Endothelial cell of umbilical vein (primary cell): Measurements from ENCODE around the gene METRN. TPM values are rescaled to one million over a fixed set of nuclear protein-coding genes. Genes with fewer than 3 reads are reported as not detected.

Experiments
- BruUV-seq: library from RNA; stranded (reverse); fragments of 400-500 nt; replicated peaks from 2 replicates; lab custom pipeline; 2021; lab: Mats Ljungman, UMichigan
- CTCF ChIA-PET: fragments of 300-600, 350-600 bp; sonication (Branson Sonifier 250); formaldehyde crosslinking; loops from one replicate; lab custom pipeline; 2021; ENCODE audit warnings: antibody characterized with exemption, inconsistent platforms; lab: Charles Lee
- POLR2A ChIA-PET: fragments of 300-600, 350-600 bp; sonication (Branson Sonifier 250); formaldehyde crosslinking; loops from one replicate; lab custom pipeline; 2021; ENCODE audit warnings: antibody characterized with exemption, inconsistent platforms; lab: Charles Lee
- DNase-seq: peaks from one replicate; pipeline ENCODE4 v3.0.0-alpha.2; 2011; ENCODE audit warnings: low read depth, low spot score
- FAIRE-seq: peaks from 2 replicates; lab custom pipeline; 2011; peaks lifted over from hg19 to GRCh38; lab: Jason Lieb, UNC
- H2AFZ ChIP-seq: 2 replicates; pipeline ENCODE4 v1.6.0; 2012; ENCODE audit warnings: low read depth, low read length, control low read depth, inconsistent platforms
- H3K27ac ChIP-seq: 2 replicates; pipeline ENCODE4 v1.5.1; 2011; ENCODE audit warnings: low read depth, mild to moderate bottlenecking, control low read depth, low read length, moderate library complexity; ENCODE audit not compliant: insufficient read depth
- H3K27me3 ChIP-seq, 2 experiments: 2 replicates each; pipeline versions ENCODE4 v1.6.0 to v1.6.1; 2011; ENCODE audit warnings: low read length in 2 of 2, mixed read lengths in 1 of 2; ENCODE audit not compliant: control insufficient read depth in 2 of 2, insufficient read depth in 2 of 2
- H3K36me3 ChIP-seq, 2 experiments: 2 replicates in 1 of 2; 3 replicates in 1 of 2; pipeline ENCODE4 v1.5.1; 2011; ENCODE audit warnings: low read length in 2 of 2, mild to moderate bottlenecking in 1 of 2, moderate library complexity in 1 of 2; ENCODE audit not compliant: control insufficient read depth in 2 of 2, insufficient read depth in 2 of 2; ENCODE audit errors: extremely low read depth in 1 of 2
- H3K4me1 ChIP-seq: 3 replicates; pipeline ENCODE4 v1.5.1; 2011; ENCODE audit warnings: mild to moderate bottlenecking, low read length; ENCODE audit not compliant: control insufficient read depth, insufficient read depth; ENCODE audit errors: extremely low read depth
- H3K4me2 ChIP-seq: 2 replicates; pipeline ENCODE4 v1.6.1; 2011; ENCODE audit warnings: low read length, control low read depth, mixed read lengths; ENCODE audit not compliant: insufficient read depth
- H3K4me3 ChIP-seq, 3 experiments: fragments of 200-600 bp in 1 of 3; sonication (generic), shearing (Covaris generic) in 1 of 3; replicated peaks in 1 of 3; 2 replicates each; pipeline ENCODE4 v1.5.1; 2011 to 2016; ENCODE audit warnings: control low read depth in 3 of 3, low read length in 3 of 3, mild to moderate bottlenecking in 2 of 3, inconsistent platforms in 1 of 3, low read depth in 1 of 3, moderate library complexity in 1 of 3; ENCODE audit not compliant: insufficient read depth in 1 of 3
- H3K79me2 ChIP-seq: 2 replicates; pipeline ENCODE4 v1.6.0; 2012; ENCODE audit warnings: low read length, inconsistent platforms; ENCODE audit not compliant: control insufficient read depth, insufficient read depth
- H3K9ac ChIP-seq: replicated peaks from 2 replicates; pipeline ENCODE3; 2011; ENCODE audit warnings: low read length, control low read depth; ENCODE audit not compliant: insufficient read depth; ENCODE audit errors: extremely low read depth
- H3K9me1 ChIP-seq: replicated peaks from 3 replicates; pipeline ENCODE4 v1.6.0; 2011; ENCODE audit warnings: mild to moderate bottlenecking, low read length; ENCODE audit not compliant: control insufficient read depth, insufficient read depth; ENCODE audit errors: extremely low read depth
- H3K9me3 ChIP-seq: replicated peaks from 2 replicates; pipeline ENCODE4 v1.5.1; 2012; ENCODE audit warnings: low read length, inconsistent platforms; ENCODE audit not compliant: control insufficient read depth, insufficient read depth
- H4K20me1 ChIP-seq: replicated peaks from 2 replicates; pipeline ENCODE3; 2011; ENCODE audit warnings: mild to moderate bottlenecking, low read length; ENCODE audit not compliant: control insufficient read depth, insufficient read depth; ENCODE audit errors: extremely low read depth
- CTCF ChIP-seq, 2 donors: IDR thresholded peaks; 1 replicate in 1 of 2; 2 replicates in 1 of 2; pipeline ENCODE4 v1.5.1; 2011; ENCODE audit warnings: low read length in 2 of 2, mild to moderate bottlenecking in 2 of 2, moderate library complexity in 2 of 2, control low read depth in 1 of 2, inconsistent platforms in 1 of 2, low read depth in 1 of 2; ENCODE audit not compliant: insufficient read depth in 1 of 2; ENCODE audit errors: extremely low read depth in 1 of 2
- EZH2 ChIP-seq: IDR thresholded peaks from 2 replicates; pipeline ENCODE4 v1.6.1; 2012; ENCODE audit warnings: borderline replicate concordance, low read depth, mild to moderate bottlenecking, moderate library complexity, low read length, inconsistent platforms; ENCODE audit not compliant: severe bottlenecking
- FOS ChIP-seq: IDR thresholded peaks from 2 replicates; pipeline ENCODE4 v1.6.1; 2011; ENCODE audit warnings: mild to moderate bottlenecking, low read length, moderate library complexity, borderline replicate concordance; ENCODE audit not compliant: insufficient read depth
- GATA2 ChIP-seq: IDR thresholded peaks from 2 replicates; pipeline ENCODE4 v1.7.0; 2011; ENCODE audit warnings: low read depth, mild to moderate bottlenecking, moderate library complexity, mixed read lengths, low read length; ENCODE audit not compliant: insufficient read length, insufficient read depth
- JUN ChIP-seq: IDR thresholded peaks from 2 replicates; pipeline ENCODE4 v1.6.1; 2011; ENCODE audit warnings: borderline replicate concordance, low read depth; ENCODE audit not compliant: insufficient read length, insufficient read depth
- MAX ChIP-seq: IDR thresholded peaks from 2 replicates; pipeline ENCODE4 v1.6.1; 2011; ENCODE audit not compliant: insufficient read depth, insufficient read length
- MYC ChIP-seq: IDR thresholded peaks from one replicate; pipeline ENCODE4 v1.6.1; 2011; ENCODE audit warnings: mild to moderate bottlenecking, low read depth, low read length
- POLR2A ChIP-seq: IDR thresholded peaks from 2 replicates; pipeline ENCODE4 v1.6.1; 2012; ENCODE audit warnings: low read depth, mild to moderate bottlenecking, control low read depth, low read length
- POLR2AphosphoS5 ChIP-seq: IDR thresholded peaks from 2 replicates; pipeline ENCODE4 v1.6.1; 2012; ENCODE audit warnings: low read depth, mild to moderate bottlenecking, control low read depth, low read length, moderate library complexity; ENCODE audit not compliant: insufficient read depth
- dilution Hi-C: fragments of 300-500 bp; cut with MboI; formaldehyde crosslinking; loops from one replicate; pipeline ENCODE4 v1.15.0; 2019; ENCODE audit warnings: low sequenced_read_pairs; ENCODE audit not compliant: extremely low pct_ligation_motif_present
- intact Hi-C: fragments of 100-400 bp; cut with micrococcal nuclease; formaldehyde crosslinking; loops from one replicate; pipeline ENCODE4 v1.10.0; 2022
- polyA plus RNA-seq, 4 experiments: library from polyadenylated mRNA; depleted of rRNA in 3 of 4; stranded (reverse) in 3 of 4; unstranded in 1 of 4; fragments of >200 nt; gene quantifications; 2 replicates each; pipeline versions ENCODE4 v1.2.1 to v1.2.3, GENCODE V29; 2011 to 2012; ENCODE audit warnings: missing spikeins in 1 of 4
- total RNA-seq: library from RNA; stranded (reverse); gene quantifications from 2 replicates; pipeline ENCODE4 v1.2.3, GENCODE V29; 2021

The METRN gene
- total and polyA plus RNA-seq, 2 donors (not counting 3 experiments of a cell fraction or from before 2014, with no cell fraction given) = 10.0 to 16.1 TPM

- Histone ChIP-seq H3K4me1 (no peaks in the 10 kb centered on the region), H3K27me3 (peaks cover 4% of the 10 kb centered on the region in 2 experiments), H2AFZ (no peak overlapping the region), H3K4me3 (no peak overlapping the region), H3K9ac (no peak overlapping the region), H3K36me3 (no peaks in the 10 kb centered on the region), H3K4me2 (no peak overlapping the region), H4K20me1 (no peaks in the 10 kb centered on the region), H3K27ac (no peak overlapping the region), H3K9me1 (no peaks in the 10 kb centered on the region), H3K9me3 (no peaks in the 10 kb centered on the region), H3K79me2 (no peaks in the 10 kb centered on the region)
- BruUV-seq = no TSS peak
- DNase-seq (no peak), FAIRE-seq (no peak)
- ChIA-PET CTCF (interaction anchor here (1.2 kb wide), 1 partner anchor 39 kb away, joined by 3 read pairs; no protein-coding TSS in a partner anchor), POLR2A (no interaction called here)
- dilution Hi-C loops = no loop called here
- intact Hi-C loops = no loop called here
- TF ChIP-seq POLR2A = no peak
- TF ChIP-seq MAX = no peak
- no peak for TF ChIP-seq EZH2
- no peak for TF ChIP-seq POLR2AphosphoS5
- no peak for TF ChIP-seq CTCF (IDR thresholded peaks at IDR 0.05; ENCODE audit: extremely low read depth in 1 of 2, insufficient read depth in 1 of 2, low read depth in 1 of 2, low read length in 2 of 2)
- TF ChIP-seq FOS = no peak
- no peak for TF ChIP-seq GATA2
- no peak for TF ChIP-seq MYC
- TF ChIP-seq JUN = no peak
These were observed 36.5 kb downstream of the METRN start for GRCh38 chr16:751152-752006.
